ENCODE measurements around the gene KLHDC8A. TPM values are rescaled to one million over a fixed set of nuclear protein-coding genes. Genes with fewer than 3 reads are reported as not detected.
A peak's percentile ranks its signal among the peaks of the same experiment; 100 is the strongest.

The KLHDC8A gene
- total and polyA plus RNA-seq, 2 of the 4 experiments (the other 2 are of a cell fraction) = not detected

DNA sequence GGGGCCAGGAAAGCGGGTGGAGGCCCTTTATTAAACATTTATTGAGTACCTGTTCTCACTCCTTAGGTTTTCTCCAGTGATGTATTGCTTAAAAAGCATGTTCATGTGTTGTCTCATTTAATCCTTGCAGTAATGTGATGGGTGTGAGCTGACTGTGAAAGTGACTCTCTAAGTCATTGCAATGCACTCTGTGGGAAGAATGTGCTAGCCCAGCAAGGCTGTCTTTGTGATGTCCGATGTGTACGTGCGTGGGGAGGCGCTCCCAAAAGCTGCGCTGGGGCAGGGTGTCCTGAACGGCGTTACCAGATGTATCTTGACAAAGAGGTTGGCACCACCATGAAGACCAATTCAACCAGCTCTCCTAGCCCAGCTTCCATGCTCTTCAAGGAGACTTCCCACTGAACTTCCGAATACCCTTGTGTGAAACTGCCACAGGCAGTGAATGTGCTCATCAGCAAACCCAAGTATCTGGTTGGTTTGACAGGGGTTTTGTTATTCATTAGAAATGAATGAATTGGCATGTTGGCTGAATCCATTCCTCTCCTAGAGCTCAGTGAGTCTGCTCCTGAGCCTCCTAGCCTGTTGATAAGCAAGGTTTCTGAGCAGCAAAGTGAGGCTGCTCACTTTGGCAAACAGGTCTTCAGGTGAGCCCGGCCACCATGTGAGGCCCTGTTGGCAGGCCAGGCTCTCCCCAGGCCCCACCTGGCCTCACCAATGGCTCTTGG is 63.2 kb downstream of the KLHDC8A start:
- Histone ChIP-seq H4K91ac (ENCODE audit: insufficient read depth, low read depth, low read length) (peak overlapping the region; percentile 97), H3K4me1 (ENCODE audit: control insufficient read depth, insufficient read depth, low read length) (peaks cover 27% of the 10 kb centered on the region), H2BK20ac (ENCODE audit: low read depth, low read length) (peak overlapping the region; percentile 99), H2AK9ac (replicated peaks; ENCODE audit: low read depth, low read length, poor library complexity) (peak overlapping the region; percentile 94), H2BK15ac (ENCODE audit: low read depth, low read length) (peak overlapping the region; percentile 83), H3K14ac (replicated peaks; ENCODE audit: low read depth, low read length) (peak overlapping the region; percentile 99), H3K27ac (ENCODE audit: insufficient read depth, low read length) (peak overlapping the region; percentile 98), H4K5ac (ENCODE audit: low read depth, low read length) (peak overlapping the region; percentile 91), H4K8ac (ENCODE audit: low read depth in 2 of 2, low read length in 2 of 2) (peak overlapping the region; percentile 91 to 98), H3K27me3 (ENCODE audit: control insufficient read depth, insufficient read depth, low read length) (no peaks in the 10 kb centered on the region), H2BK5ac (ENCODE audit: low read depth, low read length, poor library complexity, severe bottlenecking) (peak overlapping the region; percentile 97), H2AFZ (replicated peaks; ENCODE audit: low read length, poor library complexity) (peak overlapping the region; percentile 79), H4K20me1 (ENCODE audit: insufficient read depth, low read length) (no peaks in the 10 kb centered on the region), H3K9me3 (ENCODE audit: control insufficient read depth, insufficient read depth, low read length) (no peaks in the 10 kb centered on the region), H3K23ac (ENCODE audit: low read depth, low read length) (peak overlapping the region; percentile 98), H3K36me3 (ENCODE audit: control insufficient read depth, insufficient read depth, low read length) (no peaks in the 10 kb centered on the region), H2AK5ac (ENCODE audit: low read depth, low read length) (peak overlapping the region; percentile 99), H3K56ac (ENCODE audit: extremely low read depth, insufficient read depth, low read length) (peak overlapping the region; percentile 94), H3K4ac (ENCODE audit: low read depth, low read length) (peak overlapping the region; percentile 99), H3K9ac (ENCODE audit: low read depth, low read length) (peak overlapping the region; percentile 61), H3K79me1 (ENCODE audit: low read depth in 1 of 2, low read length in 2 of 2) (peaks cover 13 to 44% of the 10 kb centered on the region in 2 experiments; a peak in 3 of 4 replicates), H3K4me2 (ENCODE audit: low read depth, low read length) (no peak overlapping the region), H3K4me3 (ENCODE audit: insufficient read depth, low read depth, low read length) (no peak overlapping the region), H2BK120ac (ENCODE audit: low read depth, low read length) (peak overlapping the region; percentile 100), H3K9me1 (ENCODE audit: insufficient read depth, low read length) (peaks cover 35% of the 10 kb centered on the region), H3K18ac (ENCODE audit: low read depth, low read length) (peak overlapping the region; percentile 92)
- ChIA-PET POLR2A (ENCODE audit: unreplicated experiment) (no interaction called here), CTCF (interaction anchor here (1.9 kb wide), 1 partner anchor 20 kb away, joined by 8 read pairs; no protein-coding TSS in a partner anchor)
- DNase-seq (no peak), ATAC-seq (ENCODE audit: low read depth) (no peak)
- intact Hi-C loops (cut with micrococcal nuclease) (loop anchor here (1.0 kb wide), 1 partner anchor 9 kb away; no protein-coding TSS in a partner anchor), in situ Hi-C loops (cut with MboI; ENCODE audit: low sequenced_read_pairs) (no loop called here), dilution Hi-C loops (cut with HindIII; ENCODE audit: low sequenced_read_pairs, unreplicated experiment) (no loop called here)
- TF ChIP-seq, protein P1, sequence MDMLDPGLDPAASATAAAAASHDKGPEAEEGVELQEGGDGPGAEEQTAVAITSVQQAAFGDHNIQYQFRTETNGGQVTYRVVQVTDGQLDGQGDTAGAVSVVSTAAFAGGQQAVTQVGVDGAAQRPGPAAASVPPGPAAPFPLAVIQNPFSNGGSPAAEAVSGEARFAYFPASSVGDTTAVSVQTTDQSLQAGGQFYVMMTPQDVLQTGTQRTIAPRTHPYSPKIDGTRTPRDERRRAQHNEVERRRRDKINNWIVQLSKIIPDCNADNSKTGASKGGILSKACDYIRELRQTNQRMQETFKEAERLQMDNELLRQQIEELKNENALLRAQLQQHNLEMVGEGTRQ (IDR thresholded peaks at IDR 0.05; ENCODE audit: low read depth, low read length) = no peak
- WGBS, 2 experiments (ENCODE audit: extremely low coverage in 2 of 2, insufficient read length in 1 of 2) = 95% methylated on average over 5 of the region's 10 CpGs; no CpG with 5 or more reads in 1 of the 2 experiments
- BruUV-seq (replicated peaks) = no TSS peak

Data from IMR-90 (cell line).